ENCODE data around the gene ZFP91. TPM values are rescaled to one million over a fixed set of nuclear protein-coding genes. Genes with fewer than 3 reads are reported as not detected.

Gene ZFP91
- total RNA-seq, 2 experiments from 2014 or later = 46.5 to 46.7 TPM

- H3K4me1 Mint-ChIP-seq (ENCODE audit: low read depth) = peaks cover 29% of the 10 kb centered on the region
- ATAC-seq (ENCODE audit: poor library complexity) (no peak), DNase-seq (no peak)
- no peaks in the 10 kb centered on the region for H3K9me3 Mint-ChIP-seq
- ChIA-PET POLR2A (interaction anchor here (0.6 kb wide), 1 partner anchor 16 kb away, joined by 3 read pairs; no protein-coding TSS in a partner anchor), CTCF (no interaction called here)
- H3K27me3 Mint-ChIP-seq = no peaks in the 10 kb centered on the region
- Histone ChIP-seq H3K36me3 (ENCODE audit: insufficient read depth, low read length) (no peaks in the 10 kb centered on the region), H3K9me3 (ENCODE audit: control insufficient read depth in 1 of 2, insufficient read depth in 1 of 2, low read length in 2 of 2) (no peaks in the 10 kb centered on the region), H3K4me3 (ENCODE audit: low read length) (no peak overlapping the region), H3K27me3 (ENCODE audit: control insufficient read depth in 1 of 2, insufficient read depth in 2 of 2, low read length in 2 of 2) (no peaks in the 10 kb centered on the region), H3K4me1 (ENCODE audit: insufficient read depth, low read length) (peaks cover 15% of the 10 kb centered on the region), H3K27ac (ENCODE audit: low read depth in 1 of 2, low read length in 2 of 2) (no peak overlapping the region)
- H3K4me3 Mint-ChIP-seq = no peak overlapping the region
- H3K36me3 Mint-ChIP-seq (ENCODE audit: low read depth) = no peaks in the 10 kb centered on the region
- intact Hi-C loops (cut with DNase I, micrococcal nuclease) = no loop called here
- TF ChIP-seq CTCF (IDR thresholded peaks at IDR 0.05) = no peak
- no peak overlapping the region for H3K27ac Mint-ChIP-seq
Measured at GRCh38 chr11:58637371-58637770, 58.5 kb downstream of the ZFP91 start.

- no peaks in the 10 kb centered on the region for H3K27me3 Mint-ChIP-seq
- no peak overlapping the region for H3K27ac ChIP-seq (ENCODE audit: low read depth in 1 of 2, low read length in 2 of 2)
- H3K4me3 Mint-ChIP-seq = no peak overlapping the region
- H3K4me1 ChIP-seq (ENCODE audit: insufficient read depth, low read length) = peaks cover 15% of the 10 kb centered on the region
- peaks cover 32% of the 10 kb centered on the region for H3K4me1 Mint-ChIP-seq (ENCODE audit: low read depth)
- no peak for DNase-seq
- no peak for TF ChIP-seq CTCF (IDR thresholded peaks at IDR 0.05)
- no peaks in the 10 kb centered on the region for H3K9me3 Mint-ChIP-seq
- no peak overlapping the region for H3K27ac Mint-ChIP-seq
- no peaks in the 10 kb centered on the region for H3K36me3 ChIP-seq (ENCODE audit: insufficient read depth, low read length)
- H3K27me3 ChIP-seq (ENCODE audit: control insufficient read depth in 1 of 2, insufficient read depth in 2 of 2, low read length in 2 of 2) = no peaks in the 10 kb centered on the region
- POLR2A ChIA-PET = interaction anchor here (1.0 to 1.8 kb wide), 4 partner anchors 9 to 65 kb away, joined by 4 to 15 read pairs (median 6); no protein-coding TSS in a partner anchor
- intact Hi-C loops (cut with DNase I, micrococcal nuclease) = no loop called here
- CTCF ChIA-PET = no interaction called here
- no peaks in the 10 kb centered on the region for H3K9me3 ChIP-seq (ENCODE audit: control insufficient read depth in 1 of 2, insufficient read depth in 1 of 2, low read length in 2 of 2)
- ATAC-seq (ENCODE audit: poor library complexity) = no peak
- no peak overlapping the region for H3K4me3 ChIP-seq (ENCODE audit: low read length)
- no peaks in the 10 kb centered on the region for H3K36me3 Mint-ChIP-seq (ENCODE audit: low read depth)
Measured at GRCh38 chr11:58639103-58639502, 60.2 kb downstream of the ZFP91 start.

- intact Hi-C loops (cut with DNase I, micrococcal nuclease) = no loop called here
- H3K36me3 Mint-ChIP-seq (ENCODE audit: low read depth) = no peaks in the 10 kb centered on the region
- Histone ChIP-seq H3K27me3 (ENCODE audit: control insufficient read depth in 1 of 2, insufficient read depth in 2 of 2, low read length in 2 of 2) (no peaks in the 10 kb centered on the region), H3K27ac (ENCODE audit: low read depth in 1 of 2, low read length in 2 of 2) (no peak overlapping the region), H3K4me3 (ENCODE audit: low read length) (no peak overlapping the region), H3K9me3 (ENCODE audit: control insufficient read depth in 1 of 2, insufficient read depth in 1 of 2, low read length in 2 of 2) (no peaks in the 10 kb centered on the region), H3K4me1 (ENCODE audit: insufficient read depth, low read length) (peaks cover 15% of the 10 kb centered on the region), H3K36me3 (ENCODE audit: insufficient read depth, low read length) (no peaks in the 10 kb centered on the region)
- no peak for DNase-seq
- ChIA-PET POLR2A (interaction anchor here (1.0 to 1.8 kb wide), 7 partner anchors 10 to 109 kb away, joined by 3 to 15 read pairs (median 6); no protein-coding TSS in a partner anchor), CTCF (no interaction called here)
- no peaks in the 10 kb centered on the region for H3K27me3 Mint-ChIP-seq
- peak overlapping the region; percentile 74 for H3K27ac Mint-ChIP-seq
- peaks cover 32% of the 10 kb centered on the region for H3K4me1 Mint-ChIP-seq (ENCODE audit: low read depth)
- no peak overlapping the region for H3K4me3 Mint-ChIP-seq
- H3K9me3 Mint-ChIP-seq = no peaks in the 10 kb centered on the region
- TF ChIP-seq CTCF (IDR thresholded peaks at IDR 0.05) = no peak
- ATAC-seq (ENCODE audit: poor library complexity) = no peak
Measured at GRCh38 chr11:58639669-58640068, 60.8 kb downstream of the ZFP91 start.

All from CD4-positive, alpha-beta T cell (primary cell).